GM19467 (cell line): ENCODE measurements around the gene POU2AF1.

ENCODE experiments used
- ATAC-seq: cut with Tn5 transposase; IDR thresholded peaks from one replicate; pipeline ENCODE4 v1.9.1; 2021; ENCODE audit warnings: mild to moderate bottlenecking, moderate library complexity; ENCODE audit not compliant: unreplicated experiment

Gene POU2AF1

DNA sequence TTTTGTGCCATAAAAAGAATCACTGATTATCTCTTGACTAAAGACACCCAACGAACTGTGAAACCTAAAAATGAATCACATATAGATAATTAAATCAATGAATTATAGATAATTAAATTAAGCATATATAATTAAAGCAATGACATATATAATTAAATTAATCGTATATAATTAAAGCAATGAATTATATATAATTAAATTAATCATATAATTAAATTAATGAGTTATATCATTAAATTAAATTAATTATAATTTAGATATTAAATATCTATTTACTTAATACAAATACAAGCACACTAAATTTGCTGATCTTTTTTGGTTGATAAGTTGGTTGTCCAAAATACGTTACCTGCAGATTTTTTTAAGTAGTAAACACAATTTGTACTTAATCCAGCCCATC, 30.9 kb downstream of the POU2AF1 start:
- ATAC-seq = no peak

DNA sequence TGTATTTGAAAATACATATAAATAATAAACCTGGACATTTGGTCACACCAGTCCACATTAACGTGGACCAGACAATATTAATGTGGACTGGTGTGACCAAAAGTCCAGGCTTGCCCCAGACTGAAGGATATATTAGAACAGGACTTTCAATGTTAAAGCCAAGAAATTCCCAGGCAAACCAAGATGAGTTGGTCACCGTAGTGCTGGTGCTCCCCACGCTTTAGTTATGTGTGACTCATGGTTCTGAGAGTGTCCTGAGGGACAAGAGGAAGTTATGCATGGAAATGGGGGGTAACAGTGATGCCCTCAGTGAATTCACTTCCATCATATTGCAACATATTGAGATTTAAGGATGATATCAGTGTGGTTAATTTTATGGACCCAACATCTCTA, 31.4 kb downstream of the POU2AF1 start:
- no peak for ATAC-seq

DNA sequence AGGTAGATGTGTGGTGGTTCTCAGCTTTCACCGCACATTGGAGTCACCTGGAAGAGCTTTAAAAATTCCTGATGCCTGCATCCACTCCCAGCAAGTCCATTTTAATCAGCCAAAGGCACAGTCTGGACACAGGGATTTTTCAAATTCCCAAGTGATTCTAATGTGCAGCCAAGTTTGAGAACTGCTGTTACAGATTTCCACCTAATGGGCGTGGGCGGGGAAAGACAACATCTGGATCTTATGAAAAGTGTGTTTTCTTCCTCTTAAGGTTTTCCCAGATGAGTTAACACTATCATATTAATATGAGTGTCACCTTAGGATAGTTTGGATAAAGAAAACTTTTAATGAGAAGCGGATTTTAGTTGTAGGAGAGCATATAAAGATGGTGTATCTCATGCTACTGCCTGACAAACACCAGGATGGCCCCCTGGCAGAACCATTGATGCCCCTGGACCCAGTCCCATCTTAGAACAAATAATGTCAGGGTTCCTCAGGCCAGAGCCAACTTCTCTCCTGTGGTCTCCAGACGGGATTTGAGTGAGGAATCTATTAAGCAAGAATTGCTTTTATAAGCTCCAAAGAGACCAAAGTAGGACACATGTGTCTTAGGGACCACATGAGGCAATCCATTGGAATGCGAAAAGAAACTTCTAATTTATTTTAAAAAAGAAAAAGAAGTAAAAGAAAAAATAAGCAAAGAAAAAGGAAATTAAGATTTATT, 31.9 kb downstream of the POU2AF1 start:
- ATAC-seq = no peak

DNA sequence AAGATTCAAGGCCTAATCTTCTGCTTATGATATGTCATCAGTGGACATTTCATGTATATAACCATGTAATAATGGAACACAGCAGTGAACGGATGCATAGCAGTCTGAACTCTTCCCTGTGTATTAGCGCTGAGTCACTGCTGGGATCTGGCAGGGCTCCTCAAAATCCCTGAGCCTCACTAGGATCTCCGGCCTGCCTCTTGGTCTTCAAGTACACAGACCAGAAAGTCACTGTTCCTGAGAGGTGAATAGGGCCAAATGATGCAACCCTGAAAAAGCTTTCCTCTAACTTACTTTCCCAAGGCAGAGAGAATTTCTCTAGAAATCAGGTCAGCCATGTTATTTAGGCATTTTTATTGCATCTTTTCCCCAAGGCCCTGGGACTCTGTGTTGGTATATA, 35.0 kb downstream of the POU2AF1 start:
- no peak for ATAC-seq

DNA sequence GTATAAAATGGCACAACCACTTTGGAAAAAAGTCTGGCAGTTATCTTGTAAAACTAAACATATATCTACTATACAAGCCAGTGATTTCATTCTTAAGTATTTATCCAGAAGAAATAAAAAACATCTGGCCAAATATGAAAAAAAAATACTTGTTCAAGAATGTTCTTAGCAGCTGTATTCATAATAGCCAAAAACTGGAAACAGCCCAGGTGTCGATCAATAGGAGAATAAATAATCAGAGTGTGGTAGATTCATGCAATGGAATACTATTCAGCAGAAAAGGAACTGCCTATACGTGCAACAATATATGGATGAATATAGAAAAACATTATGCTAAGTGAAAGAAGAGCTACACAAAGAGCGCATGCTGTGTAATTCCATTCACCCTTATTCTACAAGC, 36.7 kb downstream of the POU2AF1 start:
- no peak for ATAC-seq

DNA sequence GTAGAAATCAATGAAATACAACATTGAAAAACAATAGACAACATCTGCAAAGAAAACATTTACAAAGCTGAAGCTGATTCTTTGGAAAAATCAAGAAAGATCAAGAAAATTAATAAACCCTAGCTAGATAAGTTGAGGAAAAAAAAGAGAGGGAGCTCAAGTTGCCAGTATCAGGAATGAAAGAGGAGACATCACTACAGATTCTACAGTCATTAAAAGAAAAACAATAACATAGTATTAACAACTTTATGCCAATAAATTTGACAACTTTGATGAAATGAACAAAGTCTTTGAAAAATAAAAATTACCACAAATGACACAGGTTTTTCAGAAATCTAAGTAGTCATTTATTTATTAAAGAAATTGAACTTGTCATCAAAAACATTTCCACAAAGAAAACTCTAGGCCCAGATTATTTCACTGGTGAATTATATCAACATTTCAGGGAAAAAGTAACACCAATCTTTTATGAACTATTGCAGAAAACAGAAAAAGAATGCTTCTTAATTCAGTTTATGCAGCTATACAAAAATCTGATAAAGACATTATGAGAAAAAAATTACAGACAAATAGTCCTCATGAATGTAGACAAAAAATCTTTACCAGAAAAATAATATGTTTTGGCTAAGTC, 39.2 kb downstream of the POU2AF1 start:
- ATAC-seq = no peak

DNA sequence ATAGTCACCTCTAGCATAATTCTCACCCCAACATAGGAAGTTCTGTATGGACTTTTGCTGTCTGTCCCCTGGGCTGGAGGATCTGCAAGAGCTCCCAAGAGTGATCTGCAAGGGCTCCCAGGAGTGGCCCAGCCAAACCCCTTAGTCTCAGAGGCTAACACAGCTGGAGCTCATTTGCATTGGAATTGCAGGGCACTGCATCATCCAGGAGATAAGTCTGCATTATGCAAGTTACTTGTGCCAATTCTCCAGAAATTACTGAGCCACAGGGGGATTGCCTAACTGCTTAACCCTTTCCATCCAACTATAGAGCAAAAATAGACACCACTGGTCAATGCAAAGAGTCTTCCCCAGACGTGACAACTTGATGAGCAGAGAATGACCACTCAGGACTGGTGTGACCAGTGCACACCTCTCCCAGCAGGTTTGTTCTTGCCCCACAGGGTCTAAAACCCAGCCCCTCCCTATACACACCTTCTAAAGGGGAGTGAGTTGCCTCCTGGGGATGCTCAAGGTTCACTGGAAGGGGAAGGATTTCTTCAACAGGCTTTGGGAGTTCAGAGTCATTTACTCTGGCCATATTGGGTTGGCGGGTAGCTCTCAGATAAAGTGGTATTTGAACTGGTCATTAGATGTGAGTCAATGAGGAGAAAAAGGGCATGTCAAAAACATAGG, 42.4 kb downstream of the POU2AF1 start:
- no peak for ATAC-seq

DNA sequence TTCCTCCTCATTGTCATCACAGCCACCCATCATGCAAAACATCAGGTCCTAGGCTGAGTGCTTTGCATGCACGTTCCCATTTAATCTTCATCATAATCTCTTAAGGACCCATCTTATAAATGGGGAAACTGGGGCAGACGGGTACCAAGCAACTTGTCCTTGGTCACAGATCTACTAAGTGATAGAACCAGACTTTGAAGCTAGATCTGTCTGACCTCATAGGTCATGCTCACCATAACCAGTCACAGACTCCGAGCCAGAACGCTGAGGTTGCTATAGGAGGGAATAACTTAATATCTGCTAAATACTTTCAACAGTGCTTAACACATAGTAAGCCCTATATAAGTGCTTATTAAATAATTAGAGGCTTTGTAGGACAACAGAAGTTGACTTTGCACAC, 43.0 kb downstream of the POU2AF1 start:
- no peak for ATAC-seq

DNA sequence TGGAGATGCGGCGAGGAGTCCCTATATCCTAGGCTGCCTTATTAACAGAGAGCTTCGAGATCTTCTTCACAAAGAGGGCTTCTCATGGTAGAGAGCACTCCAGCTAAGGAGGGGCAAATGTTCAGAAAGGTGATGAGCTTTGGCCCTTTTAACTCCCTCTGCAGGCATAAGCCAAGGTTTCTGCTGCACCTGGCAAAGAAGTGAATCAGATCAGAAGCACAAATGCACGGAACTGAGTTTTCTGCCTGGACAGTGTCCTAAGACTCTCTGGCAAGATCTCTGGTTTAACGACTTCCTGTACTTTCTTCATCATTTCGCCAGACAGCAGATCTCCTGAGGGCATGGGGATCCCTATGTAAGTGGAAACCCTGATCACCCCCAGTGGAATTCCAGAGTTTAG, 43.5 kb downstream of the POU2AF1 start:
- ATAC-seq = no peak

DNA sequence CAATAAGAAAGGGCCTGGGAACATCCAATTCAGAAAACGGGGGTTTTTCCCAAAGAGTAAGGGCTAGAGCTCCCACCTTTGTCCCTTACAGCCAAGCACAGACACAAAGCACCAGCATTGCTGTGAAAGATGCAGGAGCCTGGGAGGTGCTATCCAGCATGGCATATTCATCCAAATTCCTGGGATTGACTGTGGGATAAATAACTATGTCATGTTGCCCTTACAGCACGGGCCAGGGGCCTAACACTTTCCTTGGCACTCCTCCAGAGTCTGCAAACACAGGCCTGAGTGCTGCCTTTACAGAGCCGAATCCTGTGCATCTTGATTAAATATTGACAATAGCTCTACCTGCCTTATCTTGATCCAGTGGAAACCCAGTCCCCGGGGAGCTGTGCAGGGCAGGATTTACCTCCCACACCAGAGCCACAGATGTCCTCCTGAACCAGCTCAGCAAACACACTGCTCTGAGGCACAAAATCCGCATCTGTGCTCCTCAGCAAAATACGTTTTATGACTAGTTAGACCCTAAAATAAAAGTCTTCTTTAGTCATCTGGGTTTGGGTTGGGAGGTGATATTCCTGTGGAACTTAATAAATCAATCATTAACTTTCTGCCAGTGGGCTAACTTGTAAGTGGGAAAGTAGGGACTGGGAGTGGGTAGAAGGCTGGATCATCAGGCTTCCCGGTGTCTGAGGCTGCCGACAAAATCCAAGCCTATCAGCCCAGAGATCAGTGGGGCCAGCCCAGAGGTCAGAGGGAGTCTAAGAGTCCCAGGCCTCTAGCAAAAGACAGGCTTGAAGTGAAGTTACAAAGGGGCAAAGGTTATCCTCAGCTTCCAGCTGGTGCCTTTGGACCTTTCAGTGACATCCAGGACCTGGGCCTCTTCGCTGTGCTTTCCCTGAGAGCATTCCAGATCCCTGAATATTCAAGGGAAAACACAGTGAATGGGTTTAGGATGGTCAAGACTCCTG, 44.3 kb downstream of the POU2AF1 start:
- ATAC-seq = no peak

DNA sequence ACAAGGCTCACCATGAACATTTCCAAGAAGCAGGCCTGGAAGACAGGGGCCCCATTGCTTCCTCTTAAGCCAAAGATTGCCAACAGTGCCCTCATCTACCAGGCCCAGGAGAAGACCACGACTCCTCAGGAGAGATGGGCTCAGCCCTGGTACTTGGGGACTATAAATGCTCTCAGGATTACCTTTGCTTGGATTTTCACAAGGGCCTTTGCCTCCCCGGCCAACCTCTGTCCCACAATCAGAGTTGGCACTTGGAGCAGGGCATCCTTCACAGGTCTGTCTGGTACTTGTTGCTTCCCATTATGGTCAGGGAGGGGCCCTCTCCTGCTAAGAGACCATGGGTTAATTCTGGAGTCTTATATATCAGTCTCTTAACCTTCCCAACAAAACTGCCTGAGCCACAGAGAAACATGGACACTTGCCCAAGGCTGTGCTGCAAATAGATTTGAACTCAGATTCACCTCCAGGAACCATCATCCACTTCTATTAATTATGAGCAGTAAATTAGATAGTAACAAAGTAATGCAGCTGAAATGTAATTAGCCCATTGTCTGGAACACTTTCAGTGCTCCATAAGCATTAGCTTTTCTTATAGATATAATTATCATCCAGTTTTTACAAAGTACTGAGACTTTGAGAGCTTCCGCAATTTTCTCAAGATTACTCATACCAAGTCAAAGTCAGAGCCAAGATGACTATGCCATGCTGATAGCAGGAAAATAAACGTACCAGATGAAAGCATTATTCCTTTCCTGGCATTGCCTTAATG, 47.2 kb downstream of the POU2AF1 start:
- no peak for ATAC-seq

DNA sequence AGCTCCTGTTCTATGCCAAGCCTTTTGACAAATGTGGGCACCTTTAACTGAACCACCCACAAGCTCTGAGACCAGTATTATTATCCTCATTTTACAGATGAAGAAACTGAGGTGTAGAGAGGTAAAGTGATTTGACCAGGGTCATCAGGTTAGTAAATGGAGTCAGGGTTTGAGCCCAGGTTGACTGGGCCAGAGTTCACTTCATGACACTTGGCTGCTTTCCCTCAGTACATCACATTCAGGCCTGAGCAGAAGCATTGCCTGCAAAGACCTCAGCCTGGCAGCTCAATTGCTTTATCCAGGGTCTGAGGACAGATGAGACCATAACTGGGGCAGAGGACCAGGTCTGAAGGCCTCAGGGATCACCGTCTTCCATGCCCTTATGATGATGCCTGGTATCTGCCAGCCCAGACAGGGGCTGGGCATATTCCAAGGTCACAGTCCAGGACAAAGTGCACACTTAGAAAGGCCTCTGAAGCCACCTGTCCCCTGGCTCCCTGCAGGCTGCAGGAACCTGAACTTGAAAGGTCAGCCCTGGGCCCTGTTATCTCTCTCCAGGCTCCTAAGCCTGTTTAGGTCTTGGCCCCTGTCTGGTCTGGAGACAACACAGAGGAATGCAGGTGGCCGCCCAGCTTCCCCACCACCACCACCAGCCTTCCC, 48.7 kb downstream of the POU2AF1 start:
- ATAC-seq = no peak

DNA sequence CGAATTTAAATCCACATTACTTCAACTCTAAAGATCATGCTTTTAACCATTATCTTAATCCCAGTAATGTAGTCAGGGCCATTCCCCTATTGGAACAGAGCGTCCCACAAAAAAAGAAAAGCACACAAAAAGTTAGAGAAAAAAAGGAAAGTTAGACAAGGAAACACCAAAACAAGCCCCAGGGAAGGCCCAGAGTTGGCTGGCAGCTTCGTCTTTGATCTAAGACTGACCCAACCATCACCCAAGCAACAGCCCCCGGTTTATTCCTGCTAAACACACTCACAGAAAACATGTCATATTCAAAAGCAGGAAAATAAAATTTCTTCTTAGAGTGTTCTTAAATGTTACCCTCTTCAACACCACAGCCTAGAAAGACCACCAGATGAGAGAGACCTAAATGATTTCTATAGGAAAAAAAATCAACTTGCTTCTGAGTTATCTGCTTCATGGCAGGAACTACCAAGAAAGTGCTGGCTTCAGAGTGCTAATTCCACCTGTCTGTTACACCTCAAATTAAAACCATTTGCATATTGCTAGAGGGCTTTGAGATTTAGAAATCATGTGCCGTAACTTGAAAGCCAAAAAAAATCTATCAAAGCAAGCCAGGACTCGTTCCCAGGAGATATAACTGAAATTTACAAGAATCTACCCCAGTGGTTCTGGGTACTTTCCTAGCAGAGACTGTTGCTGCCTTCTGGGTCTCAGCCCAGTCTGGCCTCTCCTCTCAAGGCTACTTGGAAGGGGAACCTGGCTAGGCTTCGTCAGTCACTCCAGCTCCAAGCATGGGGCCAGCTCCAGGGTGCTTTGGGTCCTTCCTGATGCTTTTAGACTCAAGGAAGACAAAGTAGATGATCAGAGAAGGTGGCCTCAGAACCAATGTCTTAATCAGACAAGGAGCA, 49.5 kb downstream of the POU2AF1 start:
- ATAC-seq = no peak

DNA sequence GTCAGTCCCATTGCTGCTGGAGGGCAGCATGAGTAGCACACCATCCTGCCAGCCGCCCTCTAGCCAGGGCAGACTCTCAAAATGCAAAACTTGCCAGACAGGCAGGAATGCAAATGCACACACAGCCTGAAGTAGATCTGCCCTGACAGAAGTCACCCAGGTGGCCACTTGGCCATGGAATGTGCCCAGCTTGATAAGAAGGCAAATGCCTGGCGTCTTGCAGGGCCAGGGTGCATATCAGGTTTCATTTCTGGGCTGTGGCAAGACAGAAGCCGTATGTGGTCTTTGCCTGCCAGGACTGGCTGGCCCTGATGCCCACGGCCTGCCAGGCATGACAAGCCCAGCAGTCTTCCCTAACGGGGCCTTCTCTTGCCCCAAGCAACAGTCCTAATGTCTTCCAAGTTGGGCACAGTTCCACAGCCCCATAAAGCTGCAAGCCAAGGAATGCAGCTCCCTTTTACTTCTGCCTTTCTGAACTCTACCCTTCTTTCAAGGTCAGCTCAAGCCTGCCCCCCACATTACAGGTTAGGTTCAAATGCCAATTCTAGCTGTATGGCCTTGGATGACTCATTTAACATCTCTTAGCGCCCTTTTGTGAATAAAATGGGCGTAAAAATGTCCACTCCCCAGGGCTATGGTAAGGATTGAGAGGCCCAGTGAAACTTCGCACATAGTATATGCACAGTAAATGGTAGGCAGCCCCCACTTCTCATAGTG, 51.0 kb downstream of the POU2AF1 start:
- ATAC-seq = no peak

DNA sequence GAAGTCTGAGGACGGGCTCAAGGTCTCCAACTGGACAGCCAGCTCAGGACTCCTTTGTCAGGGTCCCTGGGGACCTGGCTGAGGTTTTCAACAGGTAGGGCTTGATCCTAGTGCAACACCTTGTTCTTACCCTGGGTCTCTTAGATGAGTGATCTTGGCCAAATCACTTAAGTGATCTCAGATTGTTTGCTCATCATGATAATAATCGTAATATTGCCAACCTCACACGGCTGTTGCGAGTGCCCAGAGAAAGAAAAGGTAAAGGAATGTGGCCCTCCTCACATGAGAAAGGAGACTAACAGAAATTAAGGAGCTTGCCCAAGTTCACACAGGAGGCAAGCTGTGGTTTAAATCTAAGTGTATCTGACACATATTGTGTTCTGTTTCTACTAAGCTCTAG, 52.3 kb downstream of the POU2AF1 start:
- no peak for ATAC-seq

DNA sequence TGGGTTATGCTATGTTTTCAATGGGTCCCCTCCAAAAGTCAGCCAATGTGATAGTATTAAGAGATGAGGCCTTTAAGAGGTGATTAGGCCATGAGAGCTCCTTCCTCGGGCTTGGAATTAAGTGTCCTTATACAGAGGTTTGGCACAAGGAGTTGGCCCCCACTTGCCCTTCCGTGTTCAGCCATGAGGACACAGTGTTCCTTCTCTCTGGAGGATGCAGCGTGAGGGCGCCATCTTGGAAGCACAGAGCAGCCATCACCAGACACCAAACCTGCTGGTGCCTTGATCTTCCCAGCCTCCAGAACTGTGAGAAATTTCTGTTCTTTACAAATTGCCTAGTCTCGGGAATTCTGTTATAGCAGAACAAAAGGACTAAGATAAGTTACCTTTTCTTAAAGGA, 53.8 kb downstream of the POU2AF1 start:
- ATAC-seq = no peak

DNA sequence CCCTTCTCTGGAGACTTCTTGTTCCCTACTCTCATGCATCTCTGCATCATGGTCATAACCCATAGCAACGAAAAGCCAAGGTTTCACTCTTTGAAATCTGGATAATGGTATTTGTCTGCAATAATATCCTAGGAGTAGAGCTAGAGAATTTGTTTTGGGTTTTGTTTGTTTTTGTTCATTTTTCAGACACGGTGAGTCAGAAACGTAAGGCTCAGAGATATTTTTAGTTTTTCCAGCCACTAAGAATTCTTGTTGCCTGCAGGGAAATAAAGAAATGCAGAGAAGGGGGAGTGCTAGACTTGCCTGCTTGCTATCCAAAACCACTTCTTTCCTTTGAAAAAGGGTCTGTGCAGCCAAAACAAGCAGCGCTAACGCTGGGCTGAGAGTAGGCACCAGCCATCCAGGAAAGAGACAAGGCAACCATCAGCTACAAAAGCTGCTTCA, 54.8 kb downstream of the POU2AF1 start:
- no peak for ATAC-seq

DNA sequence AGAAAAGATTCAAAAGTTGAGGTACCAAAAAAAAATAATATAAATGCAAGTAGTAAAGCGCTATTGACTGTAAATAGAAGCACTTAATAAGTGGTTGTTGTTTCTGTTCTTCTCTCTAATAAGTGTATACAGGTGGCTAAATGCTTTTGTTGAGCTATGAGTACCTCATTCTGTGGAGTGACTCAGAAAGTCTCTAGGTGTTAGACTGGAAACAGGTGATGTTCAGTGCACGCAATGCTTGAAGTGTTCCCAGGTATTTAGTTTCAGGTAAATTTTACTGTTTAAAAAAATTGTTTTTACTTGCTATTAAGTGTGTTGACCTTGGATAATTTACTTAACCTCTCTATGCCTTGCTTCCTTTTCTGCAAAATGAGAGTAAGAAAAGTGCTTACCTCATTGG, 56.5 kb downstream of the POU2AF1 start:
- no peak for ATAC-seq
